Fibroblast of lung (primary cell): Measurements from ENCODE around the gene SLC20A1. TPM values are rescaled to one million over a fixed set of nuclear protein-coding genes. Genes with fewer than 3 reads are reported as not detected.
"Not testable (repeated sequence)": the region's sequence is repeated elsewhere in the genome, so short reads cannot be mapped to it uniquely, and the experiment has no call there.

Source experiments
- DNase-seq, 2 donors: peaks; one replicate each; pipeline versions ENCODE4 v3.0.0 to v3.0.0-alpha.2; 2010; ENCODE audit warnings: low read depth in 2 of 2
- H2AFZ ChIP-seq: 2 replicates; pipeline ENCODE4 v1.5.1; 2012; ENCODE audit warnings: low read length, control low read depth, inconsistent platforms
- H3K27ac ChIP-seq: 2 replicates; pipeline ENCODE4 v1.5.1; 2011; ENCODE audit warnings: low read length, control low read depth; ENCODE audit not compliant: insufficient read depth
- H3K27me3 ChIP-seq: 2 replicates; pipeline ENCODE4 v1.5.1; 2011; ENCODE audit warnings: mild to moderate bottlenecking, low read length; ENCODE audit not compliant: control insufficient read depth, insufficient read depth
- H3K36me3 ChIP-seq: 2 replicates; pipeline ENCODE4 v1.5.1; 2011; ENCODE audit warnings: low read length; ENCODE audit not compliant: control insufficient read depth, insufficient read depth
- H3K4me1 ChIP-seq: 2 replicates; pipeline ENCODE4 v1.5.1; 2011; ENCODE audit warnings: low read length; ENCODE audit not compliant: control insufficient read depth, insufficient read depth; ENCODE audit errors: extremely low read depth
- H3K4me2 ChIP-seq: 2 replicates; pipeline ENCODE4 v1.5.1; 2011; ENCODE audit warnings: low read length, control low read depth; ENCODE audit not compliant: insufficient read depth; ENCODE audit errors: extremely low read depth
- H3K4me3 ChIP-seq, 4 experiments: fragments of 200-600 bp in 1 of 4; sonication (generic) in 1 of 4; replicated peaks in 1 of 4; 2 replicates each; pipeline ENCODE4 v1.5.1; 2011 to 2016; ENCODE audit warnings: low read length in 4 of 4, low read depth in 3 of 4, mild to moderate bottlenecking in 3 of 4, control low read depth in 2 of 4, inconsistent platforms in 1 of 4, mixed read lengths in 1 of 4; ENCODE audit not compliant: insufficient read depth in 1 of 4; ENCODE audit errors: control extremely low read depth in 1 of 4
- H3K79me2 ChIP-seq: 2 replicates; pipeline ENCODE4 v1.5.1; 2012; ENCODE audit warnings: mild to moderate bottlenecking, low read length, inconsistent platforms; ENCODE audit not compliant: control insufficient read depth, insufficient read depth
- H3K9ac ChIP-seq: 2 replicates; pipeline ENCODE4 v1.5.1; 2011; ENCODE audit warnings: mild to moderate bottlenecking, low read length, control low read depth; ENCODE audit not compliant: insufficient read depth
- H3K9me3 ChIP-seq: 2 replicates; pipeline ENCODE4 v1.5.1; 2012; ENCODE audit warnings: low read depth, low read length; ENCODE audit not compliant: control insufficient read depth, insufficient read depth
- H4K20me1 ChIP-seq: 2 replicates; pipeline ENCODE4 v1.5.1; 2011; ENCODE audit warnings: low read length; ENCODE audit not compliant: control insufficient read depth, insufficient read depth; ENCODE audit errors: extremely low read depth
- CTCF ChIP-seq, 2 donors: IDR thresholded peaks in 1 of 2; conservative IDR thresholded peaks in 1 of 2; 1 replicate in 1 of 2; 2 replicates in 1 of 2; pipeline ENCODE4 v1.5.1; 2011 to 2012; ENCODE audit warnings: low read length in 2 of 2, control low read depth in 1 of 2, inconsistent platforms in 1 of 2, low read depth in 1 of 2, mild to moderate bottlenecking in 1 of 2
- EZH2 ChIP-seq: IDR thresholded peaks from 2 replicates; pipeline ENCODE4 v1.5.1; 2012; ENCODE audit warnings: low read length, control low read depth, mild to moderate bottlenecking; ENCODE audit errors: missing control alignments
- polyA plus RNA-seq, 2 donors: library from polyadenylated mRNA; depleted of rRNA in 1 of 2; stranded (reverse) in 1 of 2; unstranded in 1 of 2; fragments of >200 nt; gene quantifications; 2 replicates each; pipeline ENCODE4 v1.2.1, GENCODE V29; 2011 to 2012; ENCODE audit warnings: missing spikeins in 1 of 2
- total RNA-seq: library from RNA; depleted of rRNA; stranded (reverse); fragments of >200 nt; gene quantifications from 2 replicates; pipeline ENCODE4 v1.2.1, GENCODE V29; 2014

The SLC20A1 gene
- total and polyA plus RNA-seq, 2 donors (not counting 1 experiment from before 2014, with no cell fraction given), result 61.3 to 77.3 TPM

DNA sequence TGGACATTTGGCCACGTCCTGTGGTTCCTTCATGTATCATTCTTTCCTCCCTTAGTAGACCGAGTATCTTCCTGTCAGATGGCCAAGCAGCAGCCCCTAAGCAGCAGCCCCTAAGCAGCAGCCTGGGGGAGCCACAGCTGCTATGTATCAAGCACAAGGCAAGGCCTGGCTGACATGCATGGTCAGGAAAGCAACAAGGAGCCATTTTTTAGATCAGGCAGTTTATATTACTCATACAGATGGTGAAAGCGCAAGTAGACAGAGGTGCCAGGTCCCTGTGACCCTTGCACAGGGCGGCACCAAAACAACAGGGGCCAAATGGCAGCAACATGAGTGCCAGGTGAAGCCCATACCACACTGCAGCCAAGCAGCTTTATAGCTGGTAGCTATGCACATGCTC lies 39.2 kb upstream of the SLC20A1 start:
- H3K27ac ChIP-seq, result no peak overlapping the region

GRCh38 chr2:112607680-112608438 lies 37.9 kb upstream of the SLC20A1 start:
- Histone ChIP-seq H3K79me2 (no peaks in the 10 kb centered on the region), H3K4me1 (peaks cover 6% of the 10 kb centered on the region), H3K4me2 (no peak overlapping the region), H3K27me3 (no peaks in the 10 kb centered on the region), H3K9me3 (no peaks in the 10 kb centered on the region), H3K9ac (no peak overlapping the region), H3K36me3 (no peaks in the 10 kb centered on the region), H3K27ac (no peak overlapping the region), H4K20me1 (no peaks in the 10 kb centered on the region), H3K4me3 (no peak overlapping the region), H2AFZ (no peak overlapping the region)
- no peak for TF ChIP-seq CTCF (conservative IDR thresholded peaks at IDR 0.05 in 1 of 2, IDR thresholded peaks at IDR 0.05 in 1 of 2; ENCODE audit: low read depth in 1 of 2, low read length in 2 of 2)
- DNase-seq, result no peak

More for the DNA sequence above, 39.2 kb upstream of the SLC20A1 start:
- Histone ChIP-seq H4K20me1 (no peaks in the 10 kb centered on the region), H3K4me1 (peaks cover 6% of the 10 kb centered on the region), H3K79me2 (no peaks in the 10 kb centered on the region), H2AFZ (no peak overlapping the region), H3K9ac (no peak overlapping the region), H3K27me3 (no peaks in the 10 kb centered on the region), H3K36me3 (no peaks in the 10 kb centered on the region), H3K4me2 (no peak overlapping the region), H3K9me3 (no peaks in the 10 kb centered on the region), H3K4me3 (no peak overlapping the region)
- peak in 1 of 2 donors; percentile 73 for DNase-seq
- TF ChIP-seq CTCF (conservative IDR thresholded peaks at IDR 0.05 in 1 of 2, IDR thresholded peaks at IDR 0.05 in 1 of 2; ENCODE audit: low read depth in 1 of 2, low read length in 2 of 2), result no peak
- TF ChIP-seq EZH2, result no peak

- H3K9ac ChIP-seq, H3K27me3 ChIP-seq, H3K9me3 ChIP-seq, H3K79me2 ChIP-seq, DNase-seq, H3K4me3 ChIP-seq, H4K20me1 ChIP-seq, H3K4me1 ChIP-seq, H3K36me3 ChIP-seq, H2AFZ ChIP-seq, H3K4me2 ChIP-seq, H3K27ac ChIP-seq: not testable (repeated sequence)
These were observed 36.4 kb upstream of the SLC20A1 start for GRCh38 chr2:112609320-112609719.

DNA sequence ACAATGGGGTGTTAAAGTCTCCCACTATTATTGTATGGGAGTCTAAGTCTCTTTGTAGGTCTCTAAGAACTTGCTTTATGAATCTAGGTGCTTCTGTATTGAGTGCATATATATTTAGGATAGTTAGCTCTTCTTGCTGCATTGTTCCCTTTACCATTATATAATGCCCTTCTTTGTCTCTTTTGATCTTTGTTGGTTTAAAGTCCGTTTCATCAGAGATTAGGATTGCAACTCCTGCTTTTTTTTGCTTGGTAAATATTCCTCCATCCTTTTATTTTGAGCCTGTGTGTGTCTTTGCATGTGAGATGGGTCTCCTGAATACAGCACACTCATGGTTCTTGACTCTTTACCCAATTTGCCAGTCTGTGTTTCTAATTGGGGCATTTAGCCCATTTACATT lies 33.5 kb upstream of the SLC20A1 start:
- not testable (repeated sequence) for H2AFZ ChIP-seq, H3K4me3 ChIP-seq, H3K27ac ChIP-seq, DNase-seq, H3K9ac ChIP-seq, H3K27me3 ChIP-seq, H3K79me2 ChIP-seq, H3K9me3 ChIP-seq, H3K4me2 ChIP-seq, H4K20me1 ChIP-seq, H3K4me1 ChIP-seq, H3K36me3 ChIP-seq
